SKM-1 treated with dmso at 0.1 percent for 144 hours (cell line): ENCODE data around the gene ZBTB12.

Source experiments
- DNase-seq: peaks from one replicate; lab custom pipeline; 2025; ENCODE audit not compliant: unreplicated experiment; lab: John Stamatoyannopoulos, UW

Gene ZBTB12

DNA sequence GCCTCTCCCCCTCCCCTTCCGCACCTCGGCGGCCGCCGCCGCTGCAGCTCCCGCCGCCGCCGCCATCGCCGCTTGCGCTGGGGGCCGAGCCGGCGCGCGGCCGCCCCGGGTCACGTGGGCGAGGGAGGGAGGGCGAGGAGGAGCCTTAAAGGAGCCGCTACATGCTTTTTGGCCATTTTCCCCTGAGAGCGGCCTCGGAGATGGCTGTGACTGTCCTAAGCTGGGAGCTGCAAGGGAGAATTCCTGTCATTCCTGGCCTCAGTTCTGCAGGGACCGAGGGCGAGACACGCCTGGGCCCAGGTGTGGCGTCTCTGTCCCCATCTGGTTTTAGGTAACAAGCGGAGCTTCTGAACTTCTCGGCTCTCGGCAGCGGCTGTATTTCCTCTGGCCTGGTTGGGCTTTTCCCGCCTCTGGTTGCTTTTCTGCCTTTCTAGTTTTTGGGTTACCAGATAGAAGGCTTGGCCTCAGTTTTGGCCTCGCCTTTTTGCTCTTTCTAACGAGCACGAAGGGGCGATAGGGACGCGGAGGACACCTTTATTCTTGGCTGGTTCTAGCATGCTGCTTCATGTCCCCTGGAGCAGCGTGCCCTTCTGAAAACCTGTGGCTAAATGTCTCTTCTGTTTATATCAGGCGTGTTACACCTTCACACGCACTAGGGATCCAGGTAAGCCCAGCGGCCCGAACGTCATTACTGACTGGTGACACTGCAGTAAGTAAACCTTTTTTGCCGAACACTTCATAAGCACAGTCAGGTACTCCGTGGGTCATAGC, 4.1 kb downstream of the ZBTB12 start, which contains the start of gene EHMT2:
TSS of gene EHMT2 (minus strand) at position 87 of the 771 bp plus-strand sequence. CDS start at position 66, 21 bp downstream.
- peak; percentile 89 for DNase-seq

- no peak for DNase-seq
Measured at GRCh38 chr6:31896856-31897611, 4.9 kb downstream of the ZBTB12 start.

DNA sequence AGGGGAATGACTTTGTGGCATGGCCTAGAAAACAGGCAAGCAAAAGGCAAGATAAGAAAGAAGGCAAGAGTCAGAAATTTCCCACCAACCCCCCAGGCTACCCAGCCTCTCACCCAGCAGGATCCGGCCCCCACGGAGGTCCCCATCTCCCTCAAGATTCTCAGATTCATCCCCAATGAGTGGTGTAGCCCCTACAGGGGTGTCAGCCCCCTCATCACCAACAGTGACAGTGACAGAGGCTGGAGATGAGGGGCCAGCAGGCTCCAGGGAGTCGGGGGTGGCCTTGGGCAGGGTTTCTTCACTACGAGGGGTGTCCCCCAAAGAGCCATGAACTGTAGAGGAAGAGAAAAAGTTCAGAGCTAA, 5.4 kb downstream of the ZBTB12 start:
- no peak for DNase-seq

- no peak for DNase-seq
Measured at GRCh38 chr6:31892821-31893220, 9.1 kb downstream of the ZBTB12 start.

GRCh38 chr6:31889331-31889972, 12.4 kb downstream of the ZBTB12 start:
- DNase-seq: peak; percentile 14

GRCh38 chr6:31888276-31889258, 13.3 kb downstream of the ZBTB12 start:
- DNase-seq: no peak

DNA sequence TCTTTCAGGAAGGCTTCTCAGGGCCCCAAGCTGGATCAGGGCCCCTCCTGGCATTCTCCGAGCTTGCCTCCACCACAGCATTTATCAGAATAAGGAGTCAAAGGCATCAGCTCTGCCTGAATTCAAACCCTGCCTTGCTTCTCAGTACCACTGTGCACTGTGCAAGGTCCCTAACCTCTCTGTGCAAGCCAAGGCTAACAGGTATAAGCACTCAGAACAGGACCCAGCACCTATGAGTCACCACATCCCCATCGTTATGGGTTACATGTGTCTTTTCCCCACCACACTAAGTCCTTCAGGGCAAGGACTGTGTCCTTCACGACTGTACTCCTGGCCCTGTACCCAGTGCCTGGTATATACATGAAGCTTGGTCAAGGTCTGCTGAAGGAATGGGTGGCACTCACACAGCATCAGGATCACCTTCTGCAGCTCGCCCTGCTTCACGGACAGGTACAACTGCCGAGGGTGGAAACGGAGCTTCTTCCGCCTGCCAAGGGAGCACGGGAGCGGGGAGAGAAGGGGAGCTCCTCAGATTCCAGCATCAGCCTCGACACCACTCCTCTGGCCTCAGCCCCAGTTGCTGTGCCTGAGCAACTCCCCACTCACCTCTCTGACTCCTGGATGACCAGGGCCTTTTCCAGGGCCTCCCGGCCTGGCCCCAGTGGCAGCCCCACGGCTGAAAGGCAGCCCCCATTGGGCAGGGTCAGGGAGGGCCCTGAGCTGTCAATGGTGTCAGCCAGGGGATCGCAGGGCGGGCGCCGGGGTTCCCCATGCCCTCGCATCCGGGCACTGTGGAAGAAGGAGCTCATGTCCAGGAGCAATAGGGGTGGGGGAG, 14.5 kb downstream of the ZBTB12 start:
- DNase-seq: no peak

- no peak for DNase-seq
Measured at GRCh38 chr6:31886541-31886991, 15.3 kb downstream of the ZBTB12 start.

DNA sequence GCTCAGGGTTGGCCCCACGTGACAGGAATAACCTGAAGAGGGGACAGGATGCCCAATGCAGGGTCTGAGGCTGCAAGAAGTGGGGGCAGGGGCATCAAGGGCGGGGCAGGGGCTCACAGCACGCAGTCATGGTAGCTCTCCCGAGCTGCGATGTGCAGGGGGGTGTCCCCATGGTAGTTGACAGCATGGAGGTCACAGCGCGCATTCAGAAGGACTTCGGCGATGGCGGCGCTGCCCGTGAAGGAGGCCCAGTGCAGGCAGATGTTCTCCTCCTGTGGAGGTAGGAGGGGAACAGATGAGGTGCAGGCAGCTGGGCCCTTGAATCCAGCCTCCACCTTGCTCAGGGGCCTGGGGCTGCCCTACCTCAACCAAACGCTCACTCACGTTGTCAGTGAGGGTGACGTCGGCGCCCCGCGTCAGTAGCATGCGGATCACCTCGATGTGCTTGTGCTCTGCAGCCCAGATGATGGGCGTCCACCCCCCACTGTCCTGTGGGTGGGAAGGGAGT, 17.3 kb downstream of the ZBTB12 start:
- DNase-seq: no peak

DNA sequence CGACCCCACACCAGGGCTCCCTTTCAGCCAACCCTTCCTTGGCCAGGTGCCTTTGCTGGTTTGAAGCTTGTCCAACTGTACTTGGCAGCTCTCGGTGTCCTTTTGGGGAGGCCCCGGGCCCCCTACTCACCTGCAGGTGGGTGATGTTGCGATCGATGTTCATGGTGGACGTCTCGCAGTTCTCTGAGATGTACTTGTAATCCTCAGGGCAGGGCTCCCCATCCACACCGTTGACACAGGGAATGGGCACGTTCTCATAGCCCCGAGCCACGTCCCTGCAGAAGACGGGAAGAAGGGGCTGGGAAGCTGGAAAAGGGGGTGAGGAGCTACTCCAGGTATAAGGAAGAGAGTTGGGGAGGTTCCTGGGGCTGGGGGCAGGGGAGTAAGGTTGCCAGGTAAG, 18.2 kb downstream of the ZBTB12 start:
- no peak for DNase-seq

DNA sequence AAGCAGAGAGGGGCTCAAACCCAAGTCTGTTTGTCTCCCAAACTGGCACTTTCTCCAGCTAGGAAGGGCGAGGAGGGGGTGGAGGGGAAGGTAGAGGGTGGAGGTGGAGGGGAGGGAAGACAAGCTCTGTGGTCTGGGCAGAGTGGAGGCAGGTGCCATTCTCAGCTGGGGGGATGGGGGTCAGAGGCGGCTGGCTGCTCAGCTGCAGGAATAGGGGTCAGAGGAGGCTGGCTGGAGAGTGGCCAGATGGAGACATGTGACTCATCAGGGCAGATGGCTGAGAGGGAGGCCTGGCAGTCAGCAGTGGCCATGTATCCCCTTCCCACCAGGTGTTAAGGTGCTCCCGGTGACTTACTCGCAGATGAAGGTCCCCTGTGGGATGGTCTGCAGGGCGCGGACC, 19.5 kb downstream of the ZBTB12 start:
- DNase-seq: no peak

DNA sequence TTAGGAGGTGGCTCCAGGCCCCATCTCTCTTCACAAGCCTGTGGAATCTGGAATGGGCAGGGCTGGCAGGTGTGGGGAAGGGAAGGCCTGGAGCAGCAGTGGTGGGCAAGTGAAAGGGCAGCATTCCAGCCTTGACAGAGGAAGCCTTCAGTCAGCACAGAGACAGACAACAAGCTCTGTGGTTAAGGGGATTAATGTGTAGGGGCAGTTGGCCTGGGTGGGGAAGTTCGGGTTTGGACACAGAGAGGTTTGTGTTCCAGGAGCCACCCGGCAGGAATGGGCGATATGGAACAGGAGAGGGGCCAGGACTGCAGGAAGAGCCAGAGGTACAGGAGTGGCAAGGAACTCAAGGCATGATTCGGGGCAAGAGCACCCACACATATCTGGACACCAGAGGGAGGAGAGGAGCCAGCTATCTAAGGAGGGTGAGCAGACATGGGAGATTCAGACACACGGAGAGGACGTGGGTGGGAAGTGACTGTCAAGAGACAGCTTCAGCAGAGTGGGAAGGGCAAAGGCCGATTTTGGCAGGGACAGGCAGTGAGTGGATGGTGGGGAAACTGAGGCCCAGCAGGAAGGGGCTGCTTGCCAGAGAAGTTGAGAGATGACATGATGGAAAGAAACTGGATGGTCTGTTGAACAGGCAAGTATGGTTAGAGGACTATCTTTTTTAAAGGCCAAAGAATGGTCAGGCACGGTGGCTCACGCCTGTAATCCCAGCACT, 20.6 kb downstream of the ZBTB12 start:
- no peak for DNase-seq

DNA sequence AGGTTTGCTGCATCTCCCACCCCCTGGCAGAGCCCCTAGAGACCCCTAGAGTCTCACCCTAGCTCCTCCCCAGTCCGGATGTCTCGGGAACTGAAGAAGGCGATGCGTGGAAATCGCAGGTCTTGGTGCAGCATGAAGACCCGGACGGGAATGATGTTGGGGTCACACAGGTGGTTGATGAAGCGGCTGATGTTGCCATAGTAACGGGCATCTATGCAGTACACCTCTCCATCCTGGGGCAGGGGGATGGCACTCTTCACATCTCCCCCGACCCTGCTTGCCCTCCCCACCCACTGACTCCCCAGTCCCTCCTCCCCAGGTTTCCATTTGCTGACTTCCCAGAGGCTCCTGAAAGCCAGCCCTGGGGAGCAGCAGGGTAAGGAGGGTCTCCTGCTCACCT, 21.3 kb downstream of the ZBTB12 start:
- DNase-seq: no peak

GRCh38 chr6:31879901-31880300, 22.0 kb downstream of the ZBTB12 start:
- DNase-seq: no peak

DNA sequence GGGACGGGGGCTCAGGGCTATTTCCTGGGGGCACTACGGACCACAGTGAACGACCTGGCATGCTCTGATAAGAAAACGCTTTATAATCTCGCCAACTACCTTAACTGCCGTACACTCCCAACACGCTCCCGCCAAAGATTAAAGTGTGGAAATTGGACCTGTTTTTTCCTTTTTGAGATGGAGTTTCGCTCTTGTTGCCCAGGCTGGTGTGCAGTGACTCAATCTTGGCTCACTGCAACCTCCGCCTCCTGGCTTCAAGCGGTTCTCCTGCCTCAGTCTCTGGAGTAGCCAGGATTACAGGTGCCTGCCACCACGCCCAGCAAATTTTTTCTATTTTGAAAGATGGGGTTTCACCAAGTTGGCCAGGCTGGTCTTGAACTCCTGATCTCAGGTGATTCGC, 22.7 kb downstream of the ZBTB12 start:
- no peak for DNase-seq

DNA sequence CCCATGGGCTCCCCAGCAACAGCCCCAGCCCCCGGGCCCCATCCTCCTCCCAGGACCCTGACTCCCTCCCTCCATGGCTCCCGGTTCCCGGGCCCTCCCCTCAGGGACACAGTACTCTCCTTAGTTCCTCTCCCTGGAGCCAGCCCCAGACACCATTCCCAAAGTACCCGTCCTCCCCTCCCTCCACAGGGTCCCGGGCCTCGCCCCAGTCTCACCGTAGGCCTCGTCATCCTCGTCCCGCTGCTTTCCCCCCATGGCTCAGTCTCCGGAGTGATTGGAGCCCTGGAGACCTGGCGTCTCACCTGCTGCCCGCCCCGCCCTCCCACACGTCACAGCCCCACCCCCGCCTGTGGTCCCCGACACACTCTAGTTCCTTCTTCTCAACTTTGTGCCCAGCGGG, 23.2 kb downstream of the ZBTB12 start, which contains the start of gene SLC44A4:
TSS of gene SLC44A4 (minus strand) at position 272 of the 400 bp plus-strand sequence. CDS start at position 255, 17 bp downstream.
- DNase-seq: no peak

DNA sequence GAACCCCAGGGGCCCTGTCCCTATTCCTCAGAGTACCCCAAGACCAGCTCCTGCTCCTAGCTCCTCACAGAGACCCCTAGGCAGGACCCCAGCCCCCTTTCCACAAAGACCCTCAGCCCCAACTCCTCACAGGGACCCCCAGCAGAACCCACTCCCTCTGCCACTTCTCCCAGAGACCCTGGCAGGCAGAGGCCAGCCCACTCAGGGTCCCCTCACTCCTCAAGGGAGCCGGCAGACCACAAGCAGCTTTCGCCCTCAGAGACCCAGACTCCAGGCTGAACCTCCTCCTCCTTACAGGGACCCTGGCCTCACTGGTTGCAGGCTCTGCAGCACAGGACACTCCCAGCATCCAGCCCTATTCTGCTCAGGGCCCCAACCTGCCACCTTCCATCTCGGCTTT, 23.7 kb downstream of the ZBTB12 start:
- no peak for DNase-seq

- no peak for DNase-seq
Measured at GRCh38 chr6:31877651-31878161, 24.2 kb downstream of the ZBTB12 start.
